Glutamatergic neuron (in vitro differentiated cells): ENCODE data around the gene LDLR. TPM values are rescaled to one million over a fixed set of nuclear protein-coding genes. Genes with fewer than 3 reads are reported as not detected.
"Not testable (repeated sequence)": the region's sequence is repeated elsewhere in the genome, so short reads cannot be mapped to it uniquely, and the experiment has no call there.

ENCODE experiments used
- DNase-seq: peaks from one replicate; pipeline ENCODE4 v3.0.0; 2022
- H3K27ac Mint-ChIP-seq: one replicate; pipeline ENCODE4 v1.8.0; 2020; ENCODE audit warnings: mild to moderate bottlenecking, mixed read lengths, inconsistent platforms; ENCODE audit not compliant: unreplicated experiment
- H3K27me3 Mint-ChIP-seq: one replicate; pipeline ENCODE4 v1.8.0; 2020; ENCODE audit warnings: mild to moderate bottlenecking, moderate library complexity, mixed read lengths, inconsistent platforms; ENCODE audit not compliant: unreplicated experiment
- H3K36me3 Mint-ChIP-seq: one replicate; pipeline ENCODE4 v1.8.0; 2020; ENCODE audit warnings: mild to moderate bottlenecking, mixed read lengths, inconsistent platforms; ENCODE audit not compliant: unreplicated experiment
- H3K4me1 Mint-ChIP-seq: one replicate; pipeline ENCODE4 v1.8.0; 2020; ENCODE audit warnings: mild to moderate bottlenecking, low read depth, mixed read lengths, inconsistent platforms; ENCODE audit not compliant: unreplicated experiment
- H3K4me3 Mint-ChIP-seq: one replicate; pipeline ENCODE4 v1.8.0; 2020; ENCODE audit warnings: mild to moderate bottlenecking, mixed read lengths, inconsistent platforms; ENCODE audit not compliant: unreplicated experiment
- H3K9me3 Mint-ChIP-seq: one replicate; pipeline ENCODE4 v1.8.0; 2020; ENCODE audit warnings: mild to moderate bottlenecking, moderate library complexity, mixed read lengths, inconsistent platforms; ENCODE audit not compliant: unreplicated experiment
- total RNA-seq: library from RNA; stranded (reverse); fragmentation: NEBNext Ultra II Directional; extraction: Animal tissue kit (Norgen Biotek cat#: 25700); gene quantifications from one replicate; pipeline ENCODE4 v1.2.1, GENCODE V29; 2021; ENCODE audit not compliant: unreplicated experiment
- TF ChIP-seq, protein P1 (sequence below): fragments of 200-600 bp; sonication (generic); IDR thresholded peaks from one replicate; pipeline ENCODE4 v1.5.0; 2021; ENCODE audit not compliant: partially characterized antibody, unreplicated experiment

The LDLR gene
- total RNA-seq, 1 donor from 2014 or later: 147 TPM

DNA sequence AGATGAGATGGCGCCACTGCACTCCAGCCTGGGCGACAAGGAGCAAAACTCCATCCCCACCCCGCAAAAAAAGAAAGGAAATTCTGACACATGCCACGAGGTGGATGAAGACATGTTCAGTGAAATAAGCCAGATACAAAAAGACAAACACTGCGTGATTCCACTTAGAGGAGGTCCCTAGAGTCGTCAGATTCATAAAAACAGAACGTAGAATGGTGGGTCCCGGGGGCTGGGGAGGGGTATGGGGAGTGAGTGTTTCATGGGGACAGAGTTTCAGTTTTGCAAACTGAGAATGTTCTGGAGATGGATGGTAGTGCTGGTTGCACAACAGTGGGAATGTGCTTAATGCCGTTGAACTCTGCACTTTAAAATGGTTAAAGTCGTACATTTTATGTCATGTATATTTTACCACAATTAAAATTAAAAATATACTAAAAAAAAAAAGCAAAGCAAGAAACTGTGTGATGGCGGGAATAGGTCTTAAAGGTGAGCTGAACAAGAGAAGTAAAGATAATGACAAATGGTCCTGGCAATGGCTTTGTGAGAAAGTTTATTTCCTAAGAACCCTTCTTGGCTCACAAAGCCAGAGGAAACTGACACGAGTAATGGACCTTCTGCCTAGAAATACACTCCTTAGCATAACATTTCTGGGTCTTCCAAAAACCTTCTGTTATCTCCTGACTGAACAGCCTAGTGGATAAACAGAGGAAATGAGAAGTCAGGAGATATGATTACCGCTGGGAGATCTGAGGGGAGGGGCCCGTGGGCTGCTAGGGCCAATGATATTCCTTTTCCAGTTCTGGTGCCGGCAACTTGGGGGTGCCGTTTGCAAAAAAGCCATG is 70.6 kb downstream of the LDLR start:
- H3K27ac Mint-ChIP-seq: no peak overlapping the region
- no peak for DNase-seq
- H3K9me3 Mint-ChIP-seq: peaks cover 8% of the 10 kb centered on the region
- peaks cover 6% of the 10 kb centered on the region for H3K36me3 Mint-ChIP-seq
- H3K4me3 Mint-ChIP-seq: no peak overlapping the region
- TF ChIP-seq, protein P1, sequence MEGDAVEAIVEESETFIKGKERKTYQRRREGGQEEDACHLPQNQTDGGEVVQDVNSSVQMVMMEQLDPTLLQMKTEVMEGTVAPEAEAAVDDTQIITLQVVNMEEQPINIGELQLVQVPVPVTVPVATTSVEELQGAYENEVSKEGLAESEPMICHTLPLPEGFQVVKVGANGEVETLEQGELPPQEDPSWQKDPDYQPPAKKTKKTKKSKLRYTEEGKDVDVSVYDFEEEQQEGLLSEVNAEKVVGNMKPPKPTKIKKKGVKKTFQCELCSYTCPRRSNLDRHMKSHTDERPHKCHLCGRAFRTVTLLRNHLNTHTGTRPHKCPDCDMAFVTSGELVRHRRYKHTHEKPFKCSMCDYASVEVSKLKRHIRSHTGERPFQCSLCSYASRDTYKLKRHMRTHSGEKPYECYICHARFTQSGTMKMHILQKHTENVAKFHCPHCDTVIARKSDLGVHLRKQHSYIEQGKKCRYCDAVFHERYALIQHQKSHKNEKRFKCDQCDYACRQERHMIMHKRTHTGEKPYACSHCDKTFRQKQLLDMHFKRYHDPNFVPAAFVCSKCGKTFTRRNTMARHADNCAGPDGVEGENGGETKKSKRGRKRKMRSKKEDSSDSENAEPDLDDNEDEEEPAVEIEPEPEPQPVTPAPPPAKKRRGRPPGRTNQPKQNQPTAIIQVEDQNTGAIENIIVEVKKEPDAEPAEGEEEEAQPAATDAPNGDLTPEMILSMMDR: no peak
- no peaks in the 10 kb centered on the region for H3K27me3 Mint-ChIP-seq
- H3K4me1 Mint-ChIP-seq: no peaks in the 10 kb centered on the region

DNA sequence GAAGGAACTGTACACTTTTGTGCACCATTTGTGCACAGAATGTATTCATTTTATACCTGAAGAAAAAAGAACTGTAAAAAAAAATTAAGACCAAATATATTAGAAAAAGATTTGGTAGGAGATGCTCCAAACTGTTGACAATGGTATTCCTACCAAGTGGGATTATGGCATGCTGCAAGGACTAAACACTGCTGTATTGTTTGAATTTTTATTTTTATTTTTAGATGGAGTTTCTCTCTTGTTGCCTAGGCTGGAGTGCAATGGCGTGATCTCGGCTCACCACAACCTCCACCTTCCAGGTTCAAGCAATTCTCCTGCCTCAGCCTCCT is 71.1 kb downstream of the LDLR start:
- not testable (repeated sequence) for H3K27ac Mint-ChIP-seq, H3K27me3 Mint-ChIP-seq, H3K4me1 Mint-ChIP-seq, DNase-seq, H3K9me3 Mint-ChIP-seq, H3K36me3 Mint-ChIP-seq, H3K4me3 Mint-ChIP-seq

DNA sequence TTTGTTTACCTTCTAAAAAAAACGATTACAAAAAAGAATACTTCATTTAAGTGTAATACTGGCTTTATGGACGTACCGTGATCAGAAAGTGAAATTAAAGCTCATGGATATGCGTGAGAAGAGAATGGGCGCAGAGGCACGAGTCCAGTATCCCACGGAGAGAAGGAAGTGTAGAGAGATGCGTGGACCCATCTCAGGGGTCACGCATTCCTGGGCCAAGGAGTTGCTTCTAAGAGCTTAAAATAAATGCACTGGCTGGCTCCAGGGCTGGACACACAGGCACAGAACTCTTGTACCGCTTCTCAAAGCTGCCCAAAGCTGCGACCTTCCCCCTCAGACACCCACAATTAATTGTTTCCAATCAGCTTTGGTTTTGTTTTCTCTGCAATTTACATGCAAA is 75.0 kb downstream of the LDLR start:
- TF ChIP-seq, protein P1: no peak
- DNase-seq: no peak
- H3K27me3 Mint-ChIP-seq: peaks cover 1% of the 10 kb centered on the region

DNA sequence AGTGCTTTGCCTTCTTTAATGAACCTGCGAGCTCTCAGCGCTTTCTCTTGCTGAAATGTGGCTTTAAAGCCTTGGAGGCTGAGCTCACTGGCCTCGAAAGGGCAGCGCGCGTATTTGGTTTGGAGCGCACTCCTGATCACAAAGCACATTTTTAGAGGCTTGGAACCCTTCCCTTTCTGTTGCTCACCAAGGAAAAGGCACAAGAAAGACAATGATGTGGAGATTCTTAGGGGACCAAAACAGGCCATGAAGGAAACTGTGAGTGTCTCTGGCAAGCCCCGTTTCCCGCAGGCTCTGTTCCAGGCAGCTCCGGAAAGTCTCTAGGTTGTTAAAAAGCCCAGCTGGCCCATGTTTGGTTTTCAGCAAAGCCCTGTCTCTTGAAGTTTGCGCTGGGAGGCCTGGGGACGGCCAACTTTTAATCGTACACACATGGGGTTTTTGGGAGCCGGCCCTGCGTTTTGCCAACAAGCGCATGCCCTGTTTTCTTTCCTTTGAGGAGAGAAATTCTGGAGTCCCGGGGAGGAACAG is 75.7 kb downstream of the LDLR start:
- no peak overlapping the region for H3K4me3 Mint-ChIP-seq
- no peak for DNase-seq
- no peak overlapping the region for H3K27ac Mint-ChIP-seq
- peaks cover 1% of the 10 kb centered on the region for H3K9me3 Mint-ChIP-seq
- TF ChIP-seq, protein P1: no peak
- H3K4me1 Mint-ChIP-seq: no peaks in the 10 kb centered on the region
- peaks cover 6% of the 10 kb centered on the region for H3K36me3 Mint-ChIP-seq
- peaks cover 1% of the 10 kb centered on the region for H3K27me3 Mint-ChIP-seq

More for the DNA sequence above, 75.0 kb downstream of the LDLR start:
- Mint-ChIP-seq H3K36me3 (peaks cover 6% of the 10 kb centered on the region), H3K4me1 (no peaks in the 10 kb centered on the region), H3K27ac (no peak overlapping the region), H3K4me3 (no peak overlapping the region), H3K9me3 (peaks cover 1% of the 10 kb centered on the region)

DNA sequence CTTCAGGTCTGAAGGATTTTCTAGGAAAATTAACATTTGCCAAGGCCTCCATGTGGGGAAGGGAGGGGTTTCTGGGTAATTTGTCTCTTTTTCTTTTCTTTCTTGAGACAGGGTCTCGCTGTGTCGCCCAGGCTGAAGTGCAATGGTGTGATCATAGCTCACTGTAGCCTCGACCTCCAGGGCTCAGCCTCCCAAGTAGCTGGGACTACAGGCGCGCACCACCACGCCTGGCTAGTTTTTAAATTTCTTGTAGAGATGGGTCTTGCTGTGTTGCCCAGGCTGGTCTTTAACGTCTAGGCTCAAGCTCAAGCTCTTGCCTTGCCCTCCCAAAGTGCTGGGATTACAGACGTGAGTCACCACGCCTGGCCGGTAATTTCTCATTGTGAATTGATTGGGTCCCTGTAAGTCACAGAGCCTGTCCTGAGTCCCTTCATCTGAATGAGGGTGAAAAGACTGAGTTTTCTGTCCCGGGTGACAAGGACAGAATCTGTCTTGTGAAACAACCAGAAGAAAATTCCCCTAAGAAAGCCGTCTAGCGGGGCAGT is 76.3 kb downstream of the LDLR start:
- no peak overlapping the region for H3K4me3 Mint-ChIP-seq
- peaks cover 1% of the 10 kb centered on the region for H3K27me3 Mint-ChIP-seq
- no peak for DNase-seq
- peaks cover 1% of the 10 kb centered on the region for H3K9me3 Mint-ChIP-seq
- no peak overlapping the region for H3K27ac Mint-ChIP-seq
- H3K36me3 Mint-ChIP-seq: peaks cover 6% of the 10 kb centered on the region
- TF ChIP-seq, protein P1: no peak
- H3K4me1 Mint-ChIP-seq: no peaks in the 10 kb centered on the region
